ENCODE measurements around the gene RAPGEF4. TPM values are rescaled to one million over a fixed set of nuclear protein-coding genes. Genes with fewer than 3 reads are reported as not detected.

RAPGEF4 gene
- total and polyA plus RNA-seq, 9 of the 15 experiments (the other 6 are each of a cell fraction or from before 2014, with no cell fraction given): 0.04 to 0.33 (median 0.13) TPM; not detected in 6

- Histone ChIP-seq H3K9me3 (replicated peaks; ENCODE audit: control insufficient read depth, insufficient read depth, low read depth, low read length) (no peaks in the 10 kb centered on the region), H3K4me1 (replicated peaks in 1 of 2; ENCODE audit: control insufficient read depth in 2 of 2, insufficient read depth in 2 of 2, low read length in 2 of 2) (no peaks in the 10 kb centered on the region), H3K4me2 (ENCODE audit: insufficient read depth, low read length) (no peak overlapping the region), H2AFZ (ENCODE audit: low read depth, low read length) (no peak overlapping the region), H3K79me2 (ENCODE audit: control insufficient read depth, insufficient read depth, low read length) (no peaks in the 10 kb centered on the region), H3K27me3 (ENCODE audit: control insufficient read depth in 2 of 2, insufficient read depth in 2 of 2, low read length in 2 of 2) (peaks cover 10 to 17% of the 10 kb centered on the region in 2 experiments; a peak in 4 of 5 replicates), H3K4me3 (no peak overlapping the region), H3K9ac (ENCODE audit: insufficient read depth in 1 of 2, low read depth in 2 of 2, low read length in 2 of 2) (no peak overlapping the region), H3K27ac (ENCODE audit: extremely low read depth, low read depth, low read length) (no peak overlapping the region), H3K36me3 (ENCODE audit: control insufficient read depth, insufficient read depth, low read length) (no peaks in the 10 kb centered on the region), H4K20me1 (replicated peaks; ENCODE audit: control insufficient read depth, insufficient read depth, low read length) (no peaks in the 10 kb centered on the region), H3K9me1 (ENCODE audit: control insufficient read depth, insufficient read depth, low read length) (no peaks in the 10 kb centered on the region)
- FAIRE-seq (no peak), DNase-seq (ENCODE audit: extremely low read depth in 1 of 4, low spot score in 3 of 4) (no peak), ATAC-seq (no peak)
- WGBS (ENCODE audit: insufficient coverage, low coverage, missing lambda C conversion rate): 0% methylated on average over 4 of the region's 4 CpGs
- BruUV-seq (replicated peaks): no TSS peak
- in situ Hi-C loops (cut with MboI): no loop called here
- TF ChIP-seq TFAM (CRISPR knock-in tag; conservative IDR thresholded peaks at IDR 0.05) (no peak), PPARD (CRISPR knock-in tag; IDR thresholded peaks at IDR 0.05) (no peak), BRCA1 (IDR thresholded peaks at IDR 0.05) (no peak), BRCA1 (CRISPR knock-in tag; IDR thresholded peaks at IDR 0.05) (no peak), FOS (IDR thresholded peaks at IDR 0.05; ENCODE audit: extremely low read depth, insufficient read length) (no peak), ZNF311 (CRISPR knock-in tag; IDR thresholded peaks at IDR 0.05) (no peak), ZKSCAN8 (CRISPR knock-in tag; IDR thresholded peaks at IDR 0.05) (no peak), ZNF121 (CRISPR knock-in tag; conservative IDR thresholded peaks at IDR 0.05) (no peak), ZNF830 (CRISPR knock-in tag; IDR thresholded peaks at IDR 0.05) (no peak)
- TF ChIP-seq, protein P1, sequence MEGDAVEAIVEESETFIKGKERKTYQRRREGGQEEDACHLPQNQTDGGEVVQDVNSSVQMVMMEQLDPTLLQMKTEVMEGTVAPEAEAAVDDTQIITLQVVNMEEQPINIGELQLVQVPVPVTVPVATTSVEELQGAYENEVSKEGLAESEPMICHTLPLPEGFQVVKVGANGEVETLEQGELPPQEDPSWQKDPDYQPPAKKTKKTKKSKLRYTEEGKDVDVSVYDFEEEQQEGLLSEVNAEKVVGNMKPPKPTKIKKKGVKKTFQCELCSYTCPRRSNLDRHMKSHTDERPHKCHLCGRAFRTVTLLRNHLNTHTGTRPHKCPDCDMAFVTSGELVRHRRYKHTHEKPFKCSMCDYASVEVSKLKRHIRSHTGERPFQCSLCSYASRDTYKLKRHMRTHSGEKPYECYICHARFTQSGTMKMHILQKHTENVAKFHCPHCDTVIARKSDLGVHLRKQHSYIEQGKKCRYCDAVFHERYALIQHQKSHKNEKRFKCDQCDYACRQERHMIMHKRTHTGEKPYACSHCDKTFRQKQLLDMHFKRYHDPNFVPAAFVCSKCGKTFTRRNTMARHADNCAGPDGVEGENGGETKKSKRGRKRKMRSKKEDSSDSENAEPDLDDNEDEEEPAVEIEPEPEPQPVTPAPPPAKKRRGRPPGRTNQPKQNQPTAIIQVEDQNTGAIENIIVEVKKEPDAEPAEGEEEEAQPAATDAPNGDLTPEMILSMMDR (IDR thresholded peaks at IDR 0.05 in 2 of 3, conservative IDR thresholded peaks at IDR 0.05 in 1 of 3; ENCODE audit: insufficient read depth in 2 of 3, low read depth in 1 of 3, low read length in 3 of 3): no peak
- TF ChIP-seq, protein P2, sequence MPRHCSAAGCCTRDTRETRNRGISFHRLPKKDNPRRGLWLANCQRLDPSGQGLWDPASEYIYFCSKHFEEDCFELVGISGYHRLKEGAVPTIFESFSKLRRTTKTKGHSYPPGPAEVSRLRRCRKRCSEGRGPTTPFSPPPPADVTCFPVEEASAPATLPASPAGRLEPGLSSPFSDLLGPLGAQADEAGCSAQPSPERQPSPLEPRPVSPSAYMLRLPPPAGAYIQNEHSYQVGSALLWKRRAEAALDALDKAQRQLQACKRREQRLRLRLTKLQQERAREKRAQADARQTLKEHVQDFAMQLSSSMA (CRISPR knock-in tag; IDR thresholded peaks at IDR 0.05): no peak
- TF ChIP-seq, protein P3, sequence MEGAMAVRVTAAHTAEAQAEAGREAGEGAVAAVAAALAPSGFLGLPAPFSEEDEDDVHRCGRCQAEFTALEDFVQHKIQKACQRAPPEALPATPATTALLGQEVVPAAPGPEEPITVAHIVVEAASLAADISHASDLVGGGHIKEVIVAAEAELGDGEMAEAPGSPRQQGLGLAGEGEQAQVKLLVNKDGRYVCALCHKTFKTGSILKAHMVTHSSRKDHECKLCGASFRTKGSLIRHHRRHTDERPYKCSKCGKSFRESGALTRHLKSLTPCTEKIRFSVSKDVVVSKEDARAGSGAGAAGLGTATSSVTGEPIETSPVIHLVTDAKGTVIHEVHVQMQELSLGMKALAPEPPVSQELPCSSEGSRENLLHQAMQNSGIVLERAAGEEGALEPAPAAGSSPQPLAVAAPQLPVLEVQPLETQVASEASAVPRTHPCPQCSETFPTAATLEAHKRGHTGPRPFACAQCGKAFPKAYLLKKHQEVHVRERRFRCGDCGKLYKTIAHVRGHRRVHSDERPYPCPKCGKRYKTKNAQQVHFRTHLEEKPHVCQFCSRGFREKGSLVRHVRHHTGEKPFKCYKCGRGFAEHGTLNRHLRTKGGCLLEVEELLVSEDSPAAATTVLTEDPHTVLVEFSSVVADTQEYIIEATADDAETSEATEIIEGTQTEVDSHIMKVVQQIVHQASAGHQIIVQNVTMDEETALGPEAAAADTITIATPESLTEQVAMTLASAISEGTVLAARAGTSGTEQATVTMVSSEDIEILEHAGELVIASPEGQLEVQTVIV (CRISPR knock-in tag; IDR thresholded peaks at IDR 0.05; ENCODE audit: borderline replicate concordance): no peak
- ChIA-PET POLR2A (interaction anchor here (0.6 to 1.6 kb wide), 2 partner anchors 10 to 96 kb away, joined by 3 to 4 read pairs; no protein-coding TSS in a partner anchor), CTCF (ENCODE audit: low intra/inter-chr PET ratio) (no interaction called here)
- intact Hi-C loops (cut with micrococcal nuclease): no loop called here
Measured at GRCh38 chr2:172976116-172976515, 240.5 kb downstream of the RAPGEF4 start.

All from K562 (cell line).